ENCODE results near the gene SEC61G. TPM values are rescaled to one million over a fixed set of nuclear protein-coding genes. Genes with fewer than 3 reads are reported as not detected.

Gene SEC61G
- total RNA-seq, 2 donors from 2014 or later = 86.4 to 97.0 TPM

GRCh38 chr7:54774785-54775740 lies 16.1 kb upstream of the SEC61G start:
- intact Hi-C loops (cut with DNase I) = loop anchor here in 1 of 2 donors (5.0 kb wide), 1 partner anchor 477 kb away; no protein-coding TSS in a partner anchor
- no peak for DNase-seq (ENCODE audit: low spot score)

- DNase-seq (ENCODE audit: low spot score) = peak; percentile 89
- intact Hi-C loops (cut with DNase I) = no loop called here
These were observed 14.7 kb upstream of the SEC61G start for GRCh38 chr7:54773472-54774399.

- intact Hi-C loops (cut with DNase I) = no loop called here
These were observed 10.2 kb upstream of the SEC61G start for GRCh38 chr7:54769203-54769602.

GRCh38 chr7:54764861-54765260 lies 5.8 kb upstream of the SEC61G start:
- no peak for DNase-seq (ENCODE audit: low spot score)

More at GRCh38 chr7:54769203-54769602, 10.2 kb upstream of the SEC61G start:
- DNase-seq (ENCODE audit: low spot score) = no peak

GRCh38 chr7:54757711-54758110 lies 1.3 kb downstream of the SEC61G start:
- no peak for DNase-seq (ENCODE audit: low spot score)
- intact Hi-C loops (cut with DNase I) = no loop called here

More at GRCh38 chr7:54764861-54765260, 5.8 kb upstream of the SEC61G start:
- intact Hi-C loops (cut with DNase I) = no loop called here

- intact Hi-C loops (cut with DNase I) = no loop called here
These were observed 9.8 kb downstream of the SEC61G start for GRCh38 chr7:54749200-54749599.

GRCh38 chr7:54747234-54747633 lies 11.8 kb downstream of the SEC61G start:
- DNase-seq (ENCODE audit: low spot score) = no peak
- intact Hi-C loops (cut with DNase I) = no loop called here

More at GRCh38 chr7:54749200-54749599, 9.8 kb downstream of the SEC61G start:
- no peak for DNase-seq (ENCODE audit: low spot score)

GRCh38 chr7:54743580-54743979 lies 15.4 kb downstream of the SEC61G start:
- intact Hi-C loops (cut with DNase I) = no loop called here
- DNase-seq (ENCODE audit: low spot score) = no peak

GRCh38 chr7:54738737-54739136 lies 20.3 kb downstream of the SEC61G start:
- DNase-seq (ENCODE audit: low spot score) = no peak
- intact Hi-C loops (cut with DNase I) = no loop called here

GRCh38 chr7:54729107-54729506 lies 29.9 kb downstream of the SEC61G start:
- intact Hi-C loops (cut with DNase I) = no loop called here
- DNase-seq (ENCODE audit: low spot score) = no peak

- intact Hi-C loops (cut with DNase I) = no loop called here
- no peak for DNase-seq (ENCODE audit: low spot score)
These were observed 30.6 kb downstream of the SEC61G start for GRCh38 chr7:54728411-54728810.

- intact Hi-C loops (cut with DNase I) = no loop called here
- DNase-seq (ENCODE audit: low spot score) = no peak
These were observed 33.8 kb downstream of the SEC61G start for GRCh38 chr7:54725255-54725654.

- no peak for DNase-seq (ENCODE audit: low spot score)
- intact Hi-C loops (cut with DNase I) = no loop called here
These were observed 36.5 kb downstream of the SEC61G start for GRCh38 chr7:54722502-54722901.

GRCh38 chr7:54722026-54722425 lies 37.0 kb downstream of the SEC61G start:
- intact Hi-C loops (cut with DNase I) = no loop called here
- no peak for DNase-seq (ENCODE audit: low spot score)

- intact Hi-C loops (cut with DNase I) = no loop called here
- DNase-seq (ENCODE audit: low spot score) = no peak
These were observed 39.0 kb downstream of the SEC61G start for GRCh38 chr7:54719974-54720373.

- DNase-seq (ENCODE audit: low spot score) = no peak
- intact Hi-C loops (cut with DNase I) = no loop called here
These were observed 39.6 kb downstream of the SEC61G start for GRCh38 chr7:54719425-54719824.

- intact Hi-C loops (cut with DNase I) = no loop called here
- DNase-seq (ENCODE audit: low spot score) = no peak
These were observed 46.2 kb downstream of the SEC61G start for GRCh38 chr7:54712820-54713219.

- no peak for DNase-seq (ENCODE audit: low spot score)
- intact Hi-C loops (cut with DNase I) = no loop called here
These were observed 47.0 kb downstream of the SEC61G start for GRCh38 chr7:54711900-54712595.

- intact Hi-C loops (cut with DNase I) = no loop called here
- no peak for DNase-seq (ENCODE audit: low spot score)
These were observed 49.7 kb downstream of the SEC61G start for GRCh38 chr7:54709283-54709682.

All from posterior vena cava (tissue), 2 donors.